ENCODE measurements around the gene ZFAND6.
"Not testable (repeated sequence)": the region's sequence is repeated elsewhere in the genome, so short reads cannot be mapped to it uniquely, and the experiment has no call there.

DNA sequence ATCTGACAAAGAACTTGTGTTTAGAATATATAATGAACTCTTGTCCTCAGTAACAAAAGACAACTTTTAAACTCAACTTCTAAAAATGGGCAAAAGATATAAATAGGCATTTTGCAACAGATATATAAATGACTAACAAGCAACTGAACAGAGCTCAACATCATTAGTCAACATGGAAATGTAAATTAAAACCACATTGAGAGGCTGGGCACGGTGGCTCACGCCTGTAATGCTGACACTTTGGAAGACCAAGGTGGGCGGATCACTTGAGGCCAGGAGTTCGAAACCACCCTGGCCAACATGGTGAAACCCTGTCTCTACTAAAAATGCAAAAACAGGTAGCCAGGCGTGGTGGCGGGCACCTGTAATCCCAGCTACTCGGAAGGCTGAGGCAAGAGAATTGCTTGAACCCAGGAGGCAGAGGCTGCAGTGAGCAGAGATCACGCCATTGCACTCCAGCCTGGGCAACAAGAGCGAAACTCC is 48.4 kb upstream of the ZFAND6 start:
- TF ChIP-seq RAD21 (IDR thresholded peaks at IDR 0.05; ENCODE audit: insufficient read depth, low read depth, low read length); TCF7 (IDR thresholded peaks at IDR 0.05; ENCODE audit: borderline replicate concordance); TAF1 (IDR thresholded peaks at IDR 0.05; ENCODE audit: borderline replicate concordance, low read depth, low read length): not testable (repeated sequence)
- TF ChIP-seq, protein P1, sequence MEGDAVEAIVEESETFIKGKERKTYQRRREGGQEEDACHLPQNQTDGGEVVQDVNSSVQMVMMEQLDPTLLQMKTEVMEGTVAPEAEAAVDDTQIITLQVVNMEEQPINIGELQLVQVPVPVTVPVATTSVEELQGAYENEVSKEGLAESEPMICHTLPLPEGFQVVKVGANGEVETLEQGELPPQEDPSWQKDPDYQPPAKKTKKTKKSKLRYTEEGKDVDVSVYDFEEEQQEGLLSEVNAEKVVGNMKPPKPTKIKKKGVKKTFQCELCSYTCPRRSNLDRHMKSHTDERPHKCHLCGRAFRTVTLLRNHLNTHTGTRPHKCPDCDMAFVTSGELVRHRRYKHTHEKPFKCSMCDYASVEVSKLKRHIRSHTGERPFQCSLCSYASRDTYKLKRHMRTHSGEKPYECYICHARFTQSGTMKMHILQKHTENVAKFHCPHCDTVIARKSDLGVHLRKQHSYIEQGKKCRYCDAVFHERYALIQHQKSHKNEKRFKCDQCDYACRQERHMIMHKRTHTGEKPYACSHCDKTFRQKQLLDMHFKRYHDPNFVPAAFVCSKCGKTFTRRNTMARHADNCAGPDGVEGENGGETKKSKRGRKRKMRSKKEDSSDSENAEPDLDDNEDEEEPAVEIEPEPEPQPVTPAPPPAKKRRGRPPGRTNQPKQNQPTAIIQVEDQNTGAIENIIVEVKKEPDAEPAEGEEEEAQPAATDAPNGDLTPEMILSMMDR (IDR thresholded peaks at IDR 0.05 in 2 of 3, conservative IDR thresholded peaks at IDR 0.05 in 1 of 3; ENCODE audit: control insufficient read depth in 2 of 3, extremely low read depth in 1 of 3, insufficient read depth in 1 of 3, low read depth in 3 of 3, low read length in 3 of 3), result not testable (repeated sequence)
- TF ChIP-seq SRF (IDR thresholded peaks at IDR 0.05; ENCODE audit: low read depth in 2 of 2, low read length in 2 of 2), result peak in 1 of 2 experiments; percentile 77; a peak in 1 of 4 replicates
- peak; percentile 77 for TF ChIP-seq ZNF24 (IDR thresholded peaks at IDR 0.05)
- TF ChIP-seq, protein P2, sequence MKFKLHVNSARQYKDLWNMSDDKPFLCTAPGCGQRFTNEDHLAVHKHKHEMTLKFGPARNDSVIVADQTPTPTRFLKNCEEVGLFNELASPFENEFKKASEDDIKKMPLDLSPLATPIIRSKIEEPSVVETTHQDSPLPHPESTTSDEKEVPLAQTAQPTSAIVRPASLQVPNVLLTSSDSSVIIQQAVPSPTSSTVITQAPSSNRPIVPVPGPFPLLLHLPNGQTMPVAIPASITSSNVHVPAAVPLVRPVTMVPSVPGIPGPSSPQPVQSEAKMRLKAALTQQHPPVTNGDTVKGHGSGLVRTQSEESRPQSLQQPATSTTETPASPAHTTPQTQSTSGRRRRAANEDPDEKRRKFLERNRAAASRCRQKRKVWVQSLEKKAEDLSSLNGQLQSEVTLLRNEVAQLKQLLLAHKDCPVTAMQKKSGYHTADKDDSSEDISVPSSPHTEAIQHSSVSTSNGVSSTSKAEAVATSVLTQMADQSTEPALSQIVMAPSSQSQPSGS (IDR thresholded peaks at IDR 0.05; ENCODE audit: low read length), result peak; percentile 82
- TF ChIP-seq, protein P3, sequence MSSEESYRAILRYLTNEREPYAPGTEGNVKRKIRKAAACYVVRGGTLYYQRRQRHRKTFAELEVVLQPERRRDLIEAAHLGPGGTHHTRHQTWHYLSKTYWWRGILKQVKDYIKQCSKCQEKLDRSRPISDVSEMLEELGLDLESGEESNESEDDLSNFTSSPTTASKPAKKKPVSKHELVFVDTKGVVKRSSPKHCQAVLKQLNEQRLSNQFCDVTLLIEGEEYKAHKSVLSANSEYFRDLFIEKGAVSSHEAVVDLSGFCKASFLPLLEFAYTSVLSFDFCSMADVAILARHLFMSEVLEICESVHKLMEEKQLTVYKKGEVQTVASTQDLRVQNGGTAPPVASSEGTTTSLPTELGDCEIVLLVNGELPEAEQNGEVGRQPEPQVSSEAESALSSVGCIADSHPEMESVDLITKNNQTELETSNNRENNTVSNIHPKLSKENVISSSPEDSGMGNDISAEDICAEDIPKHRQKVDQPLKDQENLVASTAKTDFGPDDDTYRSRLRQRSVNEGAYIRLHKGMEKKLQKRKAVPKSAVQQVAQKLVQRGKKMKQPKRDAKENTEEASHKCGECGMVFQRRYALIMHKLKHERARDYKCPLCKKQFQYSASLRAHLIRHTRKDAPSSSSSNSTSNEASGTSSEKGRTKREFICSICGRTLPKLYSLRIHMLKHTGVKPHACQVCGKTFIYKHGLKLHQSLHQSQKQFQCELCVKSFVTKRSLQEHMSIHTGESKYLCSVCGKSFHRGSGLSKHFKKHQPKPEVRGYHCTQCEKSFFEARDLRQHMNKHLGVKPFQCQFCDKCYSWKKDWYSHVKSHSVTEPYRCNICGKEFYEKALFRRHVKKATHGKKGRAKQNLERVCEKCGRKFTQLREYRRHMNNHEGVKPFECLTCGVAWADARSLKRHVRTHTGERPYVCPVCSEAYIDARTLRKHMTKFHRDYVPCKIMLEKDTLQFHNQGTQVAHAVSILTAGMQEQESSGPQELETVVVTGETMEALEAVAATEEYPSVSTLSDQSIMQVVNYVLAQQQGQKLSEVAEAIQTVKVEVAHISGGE (CRISPR knock-in tag; IDR thresholded peaks at IDR 0.05), result not testable (repeated sequence)

Data from GM12878 (cell line).